Ramos (cell line): ENCODE measurements around the gene POMZP3.
"Not testable (repeated sequence)": the region's sequence is repeated elsewhere in the genome, so short reads cannot be mapped to it uniquely, and the experiment has no call there.

ENCODE experiments used
- in situ Hi-C: fragments of 300-500 bp; cut with MboI; formaldehyde crosslinking; loops from one replicate; pipeline ENCODE4 v1.14.3; 2022; ENCODE audit warnings: low sequenced_read_pairs; ENCODE audit not compliant: unreplicated experiment

Gene POMZP3

GRCh38 chr7:76591033-76591432 lies 36.0 kb downstream of the POMZP3 start:
- in situ Hi-C loops, result not testable (repeated sequence)

- in situ Hi-C loops, result not testable (repeated sequence)
Measured at GRCh38 chr7:76588586-76588985, 38.5 kb downstream of the POMZP3 start.

- in situ Hi-C loops, result not testable (repeated sequence)
Measured at GRCh38 chr7:76586585-76587315, 40.3 kb downstream of the POMZP3 start.

- in situ Hi-C loops, result not testable (repeated sequence)
Measured at GRCh38 chr7:76583636-76584281, 43.3 kb downstream of the POMZP3 start.

GRCh38 chr7:76582848-76583631 lies 44.0 kb downstream of the POMZP3 start:
- in situ Hi-C loops, result not testable (repeated sequence)

GRCh38 chr7:76575919-76576655 lies 51.0 kb downstream of the POMZP3 start:
- in situ Hi-C loops, result not testable (repeated sequence)

- in situ Hi-C loops, result not testable (repeated sequence)
Measured at GRCh38 chr7:76575431-76575830, 51.6 kb downstream of the POMZP3 start.

- in situ Hi-C loops, result not testable (repeated sequence)
Measured at GRCh38 chr7:76572296-76572695, 54.8 kb downstream of the POMZP3 start.

- in situ Hi-C loops, result not testable (repeated sequence)
Measured at GRCh38 chr7:76570324-76570775, 56.7 kb downstream of the POMZP3 start.

GRCh38 chr7:76568742-76569141 lies 58.3 kb downstream of the POMZP3 start:
- in situ Hi-C loops, result not testable (repeated sequence)

GRCh38 chr7:76567753-76568152 lies 59.3 kb downstream of the POMZP3 start:
- in situ Hi-C loops, result not testable (repeated sequence)

GRCh38 chr7:76567311-76567710 lies 59.8 kb downstream of the POMZP3 start:
- in situ Hi-C loops, result not testable (repeated sequence)

GRCh38 chr7:76565001-76565400 lies 62.1 kb downstream of the POMZP3 start:
- in situ Hi-C loops, result not testable (repeated sequence)

- in situ Hi-C loops, result not testable (repeated sequence)
Measured at GRCh38 chr7:76561342-76561741, 65.7 kb downstream of the POMZP3 start.

GRCh38 chr7:76560157-76560556 lies 66.9 kb downstream of the POMZP3 start:
- in situ Hi-C loops, result not testable (repeated sequence)
